HG02852 (cell line): Measurements from ENCODE around the gene SYNJ2.

Experiments
- ATAC-seq: cut with Tn5 transposase; IDR thresholded peaks from one replicate; pipeline ENCODE4 v1.9.1; 2021; ENCODE audit warnings: mild to moderate bottlenecking, moderate library complexity; ENCODE audit not compliant: unreplicated experiment

SYNJ2 gene

GRCh38 chr6:158040804-158041347, 59.2 kb downstream of the SYNJ2 start:
- no peak for ATAC-seq

GRCh38 chr6:158041370-158041769, 59.7 kb downstream of the SYNJ2 start:
- no peak for ATAC-seq

- no peak for ATAC-seq
Measured at GRCh38 chr6:158041788-158042187, 60.1 kb downstream of the SYNJ2 start.

GRCh38 chr6:158042245-158042798, 60.7 kb downstream of the SYNJ2 start:
- no peak for ATAC-seq

- ATAC-seq, result no peak
Measured at GRCh38 chr6:158043008-158043407, 61.3 kb downstream of the SYNJ2 start.

GRCh38 chr6:158043586-158044524, 62.2 kb downstream of the SYNJ2 start:
- ATAC-seq, result no peak

DNA sequence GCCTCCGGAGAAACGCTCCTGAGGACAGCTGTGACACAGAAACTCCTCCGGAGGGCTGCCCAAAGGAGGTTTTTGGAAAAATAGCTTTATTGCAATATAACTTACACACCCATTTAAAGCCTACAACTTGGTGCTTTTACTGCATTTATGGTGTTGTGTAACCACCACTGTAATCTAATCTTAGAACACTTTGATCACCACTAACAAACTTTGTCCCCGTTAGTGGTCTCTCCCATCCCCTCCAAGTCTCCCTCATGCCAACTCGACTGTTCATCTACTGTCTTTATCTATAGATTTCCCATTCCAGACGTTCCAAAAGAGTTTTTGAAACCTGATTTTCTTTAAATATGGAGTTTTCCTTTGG, 62.8 kb downstream of the SYNJ2 start:
- no peak for ATAC-seq

- no peak for ATAC-seq
Measured at GRCh38 chr6:158046201-158047126, 64.8 kb downstream of the SYNJ2 start.

DNA sequence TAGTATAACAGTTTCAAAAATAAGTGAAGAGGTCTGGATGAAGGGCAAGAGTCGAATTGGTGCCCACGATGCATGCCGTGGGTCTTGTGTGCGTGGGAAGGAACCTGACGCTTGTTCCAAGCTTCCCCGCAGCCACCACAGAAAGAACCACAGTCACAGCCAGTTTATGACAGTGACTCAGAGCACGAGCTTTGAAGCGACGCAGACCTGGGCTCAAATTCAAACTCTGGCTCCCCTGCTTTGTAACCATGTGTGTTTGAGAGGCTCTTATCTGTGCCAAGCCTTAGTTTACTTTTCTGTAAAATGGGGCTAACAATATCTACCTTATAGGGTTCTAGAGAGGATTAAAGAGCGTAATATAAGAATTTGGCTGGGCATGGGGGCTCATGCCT, 65.5 kb downstream of the SYNJ2 start:
- no peak for ATAC-seq

DNA sequence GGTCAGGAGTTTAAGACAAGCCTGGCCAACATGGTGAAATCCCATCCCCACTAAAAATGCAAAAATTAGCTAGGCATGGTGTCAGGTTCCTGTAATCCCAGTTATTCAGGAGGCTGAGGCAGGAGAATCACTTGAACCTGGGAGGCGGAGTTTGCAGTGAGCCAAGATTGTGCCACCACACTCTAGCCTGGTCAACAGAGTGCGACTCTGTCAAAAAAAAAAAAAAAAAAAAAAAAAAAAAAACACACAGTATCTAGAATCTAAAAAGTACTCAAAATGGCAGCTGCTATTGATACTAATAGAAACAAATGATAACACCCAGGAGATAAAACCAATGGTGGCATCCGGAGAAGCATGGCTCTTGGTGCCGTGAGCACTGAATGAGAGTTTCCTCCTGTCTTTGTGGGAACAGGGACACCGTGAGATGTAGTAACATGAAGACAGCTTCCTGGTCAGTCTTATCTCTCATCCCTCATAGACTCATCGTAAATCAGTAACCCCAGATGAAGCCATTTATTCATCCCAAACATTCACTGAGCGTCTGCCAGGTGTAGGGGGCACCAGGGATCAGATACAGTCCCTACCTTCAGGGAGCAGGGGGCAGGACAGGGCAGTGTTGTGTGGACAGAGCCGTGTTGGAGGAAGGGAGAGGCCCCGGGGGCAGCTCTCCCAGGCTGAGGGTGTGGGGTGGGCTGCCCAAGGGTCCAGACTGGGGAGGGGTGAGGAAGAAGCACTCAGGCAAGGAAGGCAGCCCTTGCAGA, 66.1 kb downstream of the SYNJ2 start:
- ATAC-seq, result no peak

- no peak for ATAC-seq
Measured at GRCh38 chr6:158048589-158048988, 66.9 kb downstream of the SYNJ2 start.

DNA sequence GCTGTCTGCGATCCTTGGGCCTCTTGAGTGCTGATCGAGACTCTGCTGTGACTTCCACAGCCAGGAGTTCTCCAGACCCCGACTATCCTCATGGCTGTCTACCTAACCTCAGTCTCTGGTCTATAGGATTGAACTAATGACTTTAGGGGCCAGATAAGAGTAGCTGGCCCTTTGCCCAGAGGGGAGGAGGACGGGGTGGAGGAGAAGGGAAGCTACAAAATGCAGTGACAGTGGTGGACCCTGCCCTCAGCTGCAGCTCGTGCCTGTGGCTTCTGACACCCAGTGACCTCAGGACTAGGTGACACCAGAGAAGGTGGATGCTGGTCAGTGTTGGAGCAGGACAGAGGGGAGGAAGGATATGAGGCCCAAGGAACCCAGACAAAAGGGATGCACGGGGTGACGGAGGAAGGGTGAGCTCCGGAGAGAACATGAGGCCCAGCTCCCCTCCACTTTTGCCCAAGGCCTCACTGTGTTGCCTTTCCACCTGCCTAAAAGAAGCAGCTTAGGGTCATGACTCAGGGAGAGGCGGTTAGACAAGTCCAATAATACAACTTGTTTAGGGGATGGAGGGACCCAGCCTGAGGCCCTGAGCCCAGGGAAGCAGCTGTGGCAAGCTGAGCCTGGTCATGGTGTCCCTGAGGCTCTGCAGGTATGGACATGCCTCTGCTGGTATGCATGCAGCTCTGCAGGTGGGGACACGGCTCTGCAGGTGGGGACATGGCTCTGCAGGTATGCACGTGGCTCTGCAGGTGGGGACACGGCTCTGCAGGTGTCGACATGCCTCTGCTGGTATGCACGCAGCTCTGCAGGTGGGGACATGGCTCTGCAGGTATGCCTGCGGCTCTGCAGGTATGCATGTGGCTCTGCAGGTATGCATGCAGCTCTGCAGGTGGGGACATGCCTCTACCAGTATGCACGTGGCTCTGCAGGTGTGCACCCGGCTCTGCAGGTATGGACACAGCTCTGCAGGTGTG, 67.7 kb downstream of the SYNJ2 start:
- ATAC-seq, result no peak

- no peak for ATAC-seq
Measured at GRCh38 chr6:158050107-158050735, 68.6 kb downstream of the SYNJ2 start.

DNA sequence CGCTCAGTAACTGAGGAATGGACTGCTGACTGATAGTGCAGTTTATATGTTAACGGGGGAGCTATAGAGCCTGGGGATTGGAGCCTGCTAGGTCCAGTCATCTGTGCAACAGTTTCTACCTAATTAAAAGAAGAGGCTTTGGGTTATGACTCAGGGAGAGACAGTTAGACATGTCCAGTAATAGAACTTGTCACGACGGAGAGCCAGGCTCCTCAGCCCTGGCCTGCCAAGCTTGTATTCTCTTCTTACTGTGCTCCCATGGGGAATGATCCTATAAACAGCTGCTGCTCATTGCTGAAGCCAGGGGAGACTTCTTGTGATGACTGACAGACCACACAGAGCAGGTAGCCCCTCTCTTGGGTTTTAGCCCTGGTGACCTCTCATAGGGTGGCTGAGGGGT, 69.3 kb downstream of the SYNJ2 start:
- no peak for ATAC-seq

DNA sequence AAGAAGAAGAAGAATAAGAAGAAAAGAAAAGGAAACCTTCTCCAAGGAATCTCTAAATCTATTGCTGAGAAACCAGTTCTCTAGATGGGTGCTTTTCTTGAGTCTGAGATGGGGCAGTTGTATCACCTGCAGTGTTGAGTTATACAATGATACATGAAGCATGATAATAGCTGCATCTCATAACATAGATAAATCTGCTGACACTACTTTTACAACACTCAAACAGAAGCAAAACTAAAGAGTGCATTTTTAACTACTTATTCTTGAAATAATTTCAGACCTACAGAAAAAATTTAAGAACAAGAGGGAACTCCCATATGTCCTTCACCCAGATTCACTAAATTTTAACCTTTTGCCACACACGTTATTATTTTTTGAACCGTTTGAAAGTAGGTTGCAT, 70.3 kb downstream of the SYNJ2 start:
- no peak for ATAC-seq

GRCh38 chr6:158053377-158054313, 72.0 kb downstream of the SYNJ2 start:
- ATAC-seq, result no peak

- ATAC-seq, result no peak
Measured at GRCh38 chr6:158056355-158056754, 74.7 kb downstream of the SYNJ2 start.

DNA sequence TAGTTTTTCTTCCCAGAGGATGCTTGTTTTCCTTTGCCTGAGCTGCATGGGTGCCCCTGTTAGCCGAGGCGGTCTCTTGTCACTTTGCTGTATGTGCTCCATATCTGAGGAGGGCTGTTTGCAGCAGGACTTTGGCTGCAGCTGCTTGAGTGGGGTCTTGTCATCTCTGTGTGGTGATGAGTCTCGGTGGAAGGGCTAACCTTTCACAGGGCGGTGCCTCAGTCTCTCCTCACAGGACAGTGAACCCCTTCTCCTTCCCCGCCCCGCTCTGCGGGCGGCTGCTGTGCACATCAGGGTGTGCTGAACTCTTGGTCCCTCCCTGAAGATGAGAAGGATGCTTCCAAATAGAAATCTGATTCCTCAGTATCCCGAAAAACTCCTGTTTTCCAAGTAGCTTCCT, 75.1 kb downstream of the SYNJ2 start:
- ATAC-seq, result no peak
